Activated naive CD8-positive, alpha-beta T cell treated with anti-CD3 and anti-CD28 coated beads, Interleukin-2, amount 50 U/mL, for 24 hours (primary cell): Measurements from ENCODE around the gene MCM3AP.

Experiments used
- ATAC-seq: fragments of 150-1000 bp; cut with Tn5 transposase; one replicate; pipeline ENCODE4 v1.10.0; 2021
- DNase-seq: peaks from one replicate; pipeline ENCODE4 v3.0.0; 2021
- H3K27ac Mint-ChIP-seq: one replicate; pipeline ENCODE4 v1.8.0; 2021; ENCODE audit warnings: mild to moderate bottlenecking, mixed read lengths
- H3K27me3 Mint-ChIP-seq: one replicate; pipeline ENCODE4 v1.8.0; 2021; ENCODE audit warnings: mixed read lengths
- H3K36me3 Mint-ChIP-seq: one replicate; pipeline ENCODE4 v1.8.0; 2021; ENCODE audit warnings: low read depth, mixed read lengths
- H3K4me1 Mint-ChIP-seq: one replicate; pipeline ENCODE4 v1.8.0; 2021; ENCODE audit warnings: mixed read lengths
- H3K4me3 Mint-ChIP-seq: one replicate; pipeline ENCODE4 v1.8.0; 2021; ENCODE audit warnings: mild to moderate bottlenecking, moderate library complexity, mixed read lengths
- H3K9me3 Mint-ChIP-seq: one replicate; pipeline ENCODE4 v1.8.0; 2021; ENCODE audit warnings: mixed read lengths

MCM3AP gene

DNA sequence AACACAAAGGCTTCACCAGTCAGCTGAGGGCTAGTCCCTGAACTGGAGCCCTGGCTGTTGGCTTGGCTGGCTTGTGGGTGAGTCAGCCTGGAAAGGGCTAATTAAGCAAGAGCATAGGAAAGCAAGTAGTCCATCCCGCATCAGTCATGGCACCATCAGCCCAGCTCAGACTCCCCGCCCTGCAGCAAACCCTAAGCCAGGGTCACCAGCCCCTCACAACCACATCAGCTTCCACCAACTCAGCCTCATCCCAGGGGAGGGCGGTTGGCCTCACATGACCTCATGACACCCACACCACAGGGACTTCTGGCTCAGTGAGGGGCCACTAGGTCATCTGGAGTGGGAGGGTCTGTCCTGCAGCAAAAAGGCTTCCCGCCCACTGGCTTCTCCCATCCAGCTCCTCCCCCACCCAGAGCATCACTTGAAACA, 94.1 kb downstream of the MCM3AP start:
- Mint-ChIP-seq H3K36me3 (peaks cover 2% of the 10 kb centered on the region), H3K27ac (no peak overlapping the region), H3K4me1 (no peaks in the 10 kb centered on the region), H3K27me3 (no peaks in the 10 kb centered on the region), H3K9me3 (no peaks in the 10 kb centered on the region), H3K4me3 (no peak overlapping the region)
- ATAC-seq (no peak), DNase-seq (no peak)

GRCh38 chr21:46190491-46191131, 94.8 kb downstream of the MCM3AP start:
- Mint-ChIP-seq H3K4me3 (no peak overlapping the region), H3K9me3 (no peaks in the 10 kb centered on the region), H3K36me3 (peaks cover 2% of the 10 kb centered on the region), H3K27ac (no peak overlapping the region), H3K27me3 (no peaks in the 10 kb centered on the region), H3K4me1 (no peaks in the 10 kb centered on the region)
- DNase-seq (no peak), ATAC-seq (no peak)

GRCh38 chr21:46189959-46190490, 95.4 kb downstream of the MCM3AP start:
- Mint-ChIP-seq H3K27ac (no peak overlapping the region), H3K4me3 (no peak overlapping the region), H3K36me3 (peaks cover under 1% of the 10 kb centered on the region), H3K4me1 (peaks cover 2% of the 10 kb centered on the region), H3K27me3 (no peaks in the 10 kb centered on the region), H3K9me3 (no peaks in the 10 kb centered on the region)
- no peak for ATAC-seq
- no peak for DNase-seq

DNA sequence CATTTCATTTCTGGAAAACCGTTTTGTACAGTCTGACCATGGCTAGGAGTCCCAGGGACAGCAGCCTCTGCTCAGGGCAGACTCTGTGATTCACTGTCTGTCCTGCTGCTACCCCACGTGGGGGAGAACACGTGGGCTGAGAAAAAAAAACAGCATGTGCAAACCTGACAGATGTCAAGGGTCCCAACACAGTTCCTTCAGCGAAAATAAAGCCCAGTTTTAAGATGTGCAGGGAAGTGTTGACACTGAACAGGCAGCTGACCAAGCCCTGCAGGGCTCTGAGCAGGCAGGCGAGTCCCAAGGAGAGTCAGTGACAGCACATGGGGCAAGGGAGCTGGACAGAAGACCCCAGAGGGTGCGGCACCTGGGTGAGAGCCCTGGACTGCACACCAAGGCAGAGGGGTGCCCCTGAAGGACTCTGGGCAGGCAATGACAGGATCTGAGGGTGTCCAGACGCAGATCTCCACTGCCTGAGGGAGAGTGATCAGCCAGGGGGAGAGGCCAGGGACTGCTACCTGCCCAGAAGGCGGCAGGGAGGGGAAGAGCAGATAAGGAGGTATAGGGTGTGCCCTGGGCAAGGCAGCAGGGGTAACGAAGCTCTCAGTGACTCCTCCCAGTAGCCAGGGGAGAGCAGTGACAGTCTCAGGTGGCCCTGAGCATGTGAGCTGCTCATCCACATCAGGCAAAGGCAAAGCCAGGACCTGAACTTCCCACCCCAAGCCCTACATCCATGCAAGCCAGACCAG, 96.0 kb downstream of the MCM3AP start:
- DNase-seq (no peak), ATAC-seq (no peak)
- H3K4me1 Mint-ChIP-seq: peaks cover 6% of the 10 kb centered on the region
- H3K27ac Mint-ChIP-seq: no peak overlapping the region
- no peaks in the 10 kb centered on the region for H3K9me3 Mint-ChIP-seq
- H3K27me3 Mint-ChIP-seq: no peaks in the 10 kb centered on the region
- H3K36me3 Mint-ChIP-seq: no peaks in the 10 kb centered on the region
- H3K4me3 Mint-ChIP-seq: no peak overlapping the region

GRCh38 chr21:46188226-46189212, 96.9 kb downstream of the MCM3AP start:
- H3K4me3 Mint-ChIP-seq: no peak overlapping the region
- H3K27ac Mint-ChIP-seq: no peak overlapping the region
- ATAC-seq (no peak), DNase-seq (no peak)
- no peaks in the 10 kb centered on the region for H3K27me3 Mint-ChIP-seq
- H3K4me1 Mint-ChIP-seq: peaks cover 6% of the 10 kb centered on the region
- no peaks in the 10 kb centered on the region for H3K9me3 Mint-ChIP-seq
- no peaks in the 10 kb centered on the region for H3K36me3 Mint-ChIP-seq

- Mint-ChIP-seq H3K27me3 (no peaks in the 10 kb centered on the region), H3K9me3 (no peaks in the 10 kb centered on the region), H3K27ac (no peak overlapping the region), H3K4me1 (peaks cover 6% of the 10 kb centered on the region), H3K36me3 (no peaks in the 10 kb centered on the region), H3K4me3 (no peak overlapping the region)
- DNase-seq (no peak), ATAC-seq (no peak)
Observed at GRCh38 chr21:46187814-46188213, 97.6 kb downstream of the MCM3AP start.

- Mint-ChIP-seq H3K27ac (no peak overlapping the region), H3K9me3 (no peaks in the 10 kb centered on the region), H3K4me1 (peaks cover 6% of the 10 kb centered on the region), H3K36me3 (no peaks in the 10 kb centered on the region), H3K4me3 (no peak overlapping the region), H3K27me3 (no peaks in the 10 kb centered on the region)
- DNase-seq (no peak), ATAC-seq (no peak)
Observed at GRCh38 chr21:46187261-46187660, 98.2 kb downstream of the MCM3AP start.

GRCh38 chr21:46185716-46186115, 99.7 kb downstream of the MCM3AP start:
- no peak for DNase-seq
- Mint-ChIP-seq H3K36me3 (no peaks in the 10 kb centered on the region), H3K4me3 (no peak overlapping the region), H3K9me3 (no peaks in the 10 kb centered on the region), H3K4me1 (peaks cover 6% of the 10 kb centered on the region), H3K27ac (peak overlapping the region; percentile 22), H3K27me3 (no peaks in the 10 kb centered on the region)
- no peak for ATAC-seq
